BJ (cell line): ENCODE measurements around the gene PTHLH. TPM values are rescaled to one million over a fixed set of nuclear protein-coding genes. Genes with fewer than 3 reads are reported as not detected.
A peak's percentile ranks its signal among the peaks of the same experiment; 100 is the strongest.

Experiments
- CTCF ChIA-PET: fragments of 350-600 bp; formaldehyde crosslinking; extraction: SDS; loops from one replicate; lab custom pipeline; 2021; ENCODE audit warnings: antibody characterized with exemption, inconsistent platforms; lab: Yijun Ruan, JAX
- POLR2A ChIA-PET: fragments of 300-600 bp; sonication (Branson Sonifier 250); formaldehyde crosslinking; extraction: SDS; loops from one replicate; lab custom pipeline; 2021; ENCODE audit warnings: antibody characterized with exemption; lab: Charles Lee
- DNase-seq: peaks from one replicate; pipeline ENCODE4 v3.0.0-alpha.2; 2011; ENCODE audit warnings: low read depth
- H3K27me3 ChIP-seq: 2 replicates; pipeline ENCODE4 v1.6.0; 2011; ENCODE audit warnings: low read length; ENCODE audit not compliant: control insufficient read depth, insufficient read depth
- H3K36me3 ChIP-seq: 2 replicates; pipeline ENCODE4 v1.5.1; 2011; ENCODE audit warnings: low read length; ENCODE audit not compliant: control insufficient read depth, insufficient read depth
- H3K4me3 ChIP-seq: 2 replicates; pipeline ENCODE4 v1.5.1; 2011; ENCODE audit warnings: low read depth, mild to moderate bottlenecking, control low read depth, low read length
- CTCF ChIP-seq: IDR thresholded peaks from 2 replicates; pipeline ENCODE4 v1.5.1; 2011; ENCODE audit warnings: low read depth, mild to moderate bottlenecking, control low read depth, inconsistent platforms, low read length, moderate library complexity; ENCODE audit not compliant: insufficient read depth
- polyA plus RNA-seq: library from polyadenylated mRNA; depleted of rRNA; stranded (reverse); fragments of >200 nt; gene quantifications from 2 replicates; pipeline ENCODE4 v1.2.3, GENCODE V29; 2011

PTHLH gene
- polyA plus RNA-seq, 1 experiment, result 0.22 TPM

- ChIA-PET POLR2A (no interaction called here), CTCF (no interaction called here)
- Histone ChIP-seq H3K4me3 (no peak overlapping the region), H3K36me3 (no peaks in the 10 kb centered on the region), H3K27me3 (peaks cover 8% of the 10 kb centered on the region)
- no peak for DNase-seq
- no peak for TF ChIP-seq CTCF
These were observed 4.9 kb downstream of the PTHLH start for GRCh38 chr12:27967551-27968054.

- H3K36me3 ChIP-seq, result no peaks in the 10 kb centered on the region
- no peak overlapping the region for H3K4me3 ChIP-seq
- peak; percentile 79 for DNase-seq
- ChIA-PET CTCF (no interaction called here), POLR2A (interaction anchor here (0.6 kb wide), 1 partner anchor 412 kb away, joined by 14 read pairs; no protein-coding TSS in a partner anchor)
- peaks cover 8% of the 10 kb centered on the region for H3K27me3 ChIP-seq
- no peak for TF ChIP-seq CTCF
These were observed 5.7 kb downstream of the PTHLH start for GRCh38 chr12:27966870-27967269.

- no peak overlapping the region for H3K4me3 ChIP-seq
- no peak for DNase-seq
- H3K27me3 ChIP-seq, result peaks cover 5% of the 10 kb centered on the region
- no peaks in the 10 kb centered on the region for H3K36me3 ChIP-seq
- POLR2A ChIA-PET, result interaction anchor here (0.6 kb wide), 1 partner anchor 413 kb away, joined by 14 read pairs; no protein-coding TSS in a partner anchor
- CTCF ChIA-PET, result no interaction called here
- TF ChIP-seq CTCF, result no peak
These were observed 6.6 kb downstream of the PTHLH start for GRCh38 chr12:27965966-27966365.

GRCh38 chr12:27965411-27965810 lies 7.1 kb downstream of the PTHLH start:
- Histone ChIP-seq H3K4me3 (no peak overlapping the region), H3K36me3 (no peaks in the 10 kb centered on the region), H3K27me3 (peaks cover 2% of the 10 kb centered on the region)
- no peak for DNase-seq
- ChIA-PET POLR2A (no interaction called here), CTCF (interaction anchor here (0.7 kb wide), 1 partner anchor 17 kb away, joined by 3 read pairs; no protein-coding TSS in a partner anchor)
- TF ChIP-seq CTCF, result no peak

- no peaks in the 10 kb centered on the region for H3K36me3 ChIP-seq
- CTCF ChIA-PET, result interaction anchor here (0.5 to 0.6 kb wide), 2 partner anchors 9 to 1508 kb away, joined by 3 read pairs; no protein-coding TSS in a partner anchor
- POLR2A ChIA-PET, result no interaction called here
- no peak overlapping the region for H3K4me3 ChIP-seq
- peaks cover 2% of the 10 kb centered on the region for H3K27me3 ChIP-seq
- no peak for TF ChIP-seq CTCF
- DNase-seq, result no peak
These were observed 8.4 kb downstream of the PTHLH start for GRCh38 chr12:27964123-27964522.
